ENCODE measurements around the gene BBIP1. TPM values are rescaled to one million over a fixed set of nuclear protein-coding genes. Genes with fewer than 3 reads are reported as not detected.

BBIP1 gene
- polyA plus RNA-seq, 3 donors: 16.2 to 41.1 (median 26.6) TPM

GRCh38 chr10:110957606-110958005, 38.6 kb upstream of the BBIP1 start:
- WGBS (ENCODE audit: insufficient coverage): no CpG with 5 or more reads among the region's 1 CpG
- Histone ChIP-seq H3K4me3 (replicated peaks in 1 of 3; ENCODE audit: low read depth in 2 of 3, low read length in 3 of 3) (no peak overlapping the region), H3K4me1 (ENCODE audit: control insufficient read depth in 1 of 2, insufficient read depth in 2 of 2, low read length in 2 of 2) (no peaks in the 10 kb centered on the region), H3K9me3 (replicated peaks in 1 of 2; ENCODE audit: control insufficient read depth in 1 of 2, insufficient read depth in 1 of 2, low read length in 2 of 2) (no peaks in the 10 kb centered on the region), H3K36me3 (replicated peaks in 1 of 2; ENCODE audit: control insufficient read depth in 1 of 2, insufficient read depth in 2 of 2, low read length in 2 of 2) (peaks cover 0 to 2% of the 10 kb centered on the region in 2 donors), H3K9ac (ENCODE audit: insufficient read depth, low read length, poor library complexity, severe bottlenecking) (no peak overlapping the region), H4K20me1 (ENCODE audit: insufficient read depth, low read length) (peaks cover 98% of the 10 kb centered on the region), H3K27me3 (ENCODE audit: control insufficient read depth in 2 of 2, insufficient read depth in 2 of 2, low read length in 2 of 2) (no peaks in the 10 kb centered on the region), H3K4me2 (replicated peaks; ENCODE audit: extremely low read depth, low read length, poor library complexity, severe bottlenecking) (no peak overlapping the region), H3K79me2 (ENCODE audit: insufficient read depth, low read length) (peaks cover 99% of the 10 kb centered on the region), H2AFZ (ENCODE audit: insufficient read depth, low read depth, low read length, poor library complexity, severe bottlenecking) (no peak overlapping the region), H3K27ac (ENCODE audit: low read depth in 1 of 2, low read length in 2 of 2) (no peak overlapping the region)
- no peak for DNase-seq
- H3K4me3 Mint-ChIP-seq: no peak overlapping the region
- peak overlapping the region in 1 of 7 donors; percentile 61 for H3K27ac Mint-ChIP-seq
- peaks cover 20% of the 10 kb centered on the region for H3K4me1 Mint-ChIP-seq
- intact Hi-C loops (cut with micrococcal nuclease): no loop called here
- H3K27me3 Mint-ChIP-seq (ENCODE audit: low read depth in 3 of 3): no peaks in the 10 kb centered on the region
- H3K36me3 Mint-ChIP-seq: peaks cover 3 to 5% of the 10 kb centered on the region in 2 donors
- no peak for TF ChIP-seq CTCF (IDR thresholded peaks at IDR 0.05)
- no peaks in the 10 kb centered on the region for H3K9me3 Mint-ChIP-seq

DNA sequence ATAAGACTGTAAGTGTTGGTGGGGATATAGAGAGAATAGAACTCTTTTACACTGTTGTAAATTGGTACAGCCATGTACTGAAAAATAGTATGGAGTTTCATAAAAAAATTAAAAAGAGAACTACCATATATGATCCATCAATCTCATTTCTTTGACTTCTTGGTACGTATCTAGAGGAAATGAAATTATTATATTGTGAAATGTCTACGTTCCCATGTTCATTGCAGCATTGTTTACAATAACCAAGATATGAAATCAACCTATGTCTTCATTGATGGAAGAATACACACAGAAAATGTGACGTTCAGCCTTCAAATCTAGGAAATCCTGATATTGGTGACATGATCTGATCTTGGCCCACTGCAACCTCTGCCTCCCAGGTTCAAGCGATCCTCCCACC, 32.4 kb upstream of the BBIP1 start:
- H3K4me3 ChIP-seq (replicated peaks in 1 of 3; ENCODE audit: low read depth in 2 of 3, low read length in 3 of 3): no peak overlapping the region
- H4K20me1 ChIP-seq (ENCODE audit: insufficient read depth, low read length): peaks cover 99% of the 10 kb centered on the region
- peaks cover 0 to 14% of the 10 kb centered on the region in 2 donors for H3K4me1 ChIP-seq (ENCODE audit: control insufficient read depth in 1 of 2, insufficient read depth in 2 of 2, low read length in 2 of 2)
- no peaks in the 10 kb centered on the region for H3K27me3 ChIP-seq (ENCODE audit: control insufficient read depth in 2 of 2, insufficient read depth in 2 of 2, low read length in 2 of 2)
- H3K27ac ChIP-seq (ENCODE audit: low read depth in 1 of 2, low read length in 2 of 2): peak overlapping the region; percentile 13 to 33
- intact Hi-C loops (cut with micrococcal nuclease): no loop called here
- no peak overlapping the region for H3K9ac ChIP-seq (ENCODE audit: insufficient read depth, low read length, poor library complexity, severe bottlenecking)
- H3K36me3 ChIP-seq (replicated peaks in 1 of 2; ENCODE audit: control insufficient read depth in 1 of 2, insufficient read depth in 2 of 2, low read length in 2 of 2): peaks cover 0 to 25% of the 10 kb centered on the region in 2 donors
- H3K27me3 Mint-ChIP-seq (ENCODE audit: low read depth in 3 of 3): no peaks in the 10 kb centered on the region
- no peak overlapping the region for H3K4me3 Mint-ChIP-seq
- peak in 2 of 3 donors; percentile 7 to 11 for DNase-seq
- H3K4me1 Mint-ChIP-seq: peaks cover 21% of the 10 kb centered on the region
- peak overlapping the region in 6 of 7 donors; percentile 23 to 76 (median 38) for H3K27ac Mint-ChIP-seq
- peaks cover 0 to 2% (median 0%) of the 10 kb centered on the region in 7 donors for H3K9me3 Mint-ChIP-seq
- H3K4me2 ChIP-seq (replicated peaks; ENCODE audit: extremely low read depth, low read length, poor library complexity, severe bottlenecking): no peak overlapping the region
- no peak overlapping the region for H2AFZ ChIP-seq (ENCODE audit: insufficient read depth, low read depth, low read length, poor library complexity, severe bottlenecking)
- H3K79me2 ChIP-seq (ENCODE audit: insufficient read depth, low read length): peaks cover 99% of the 10 kb centered on the region
- no CpG with 5 or more reads among the region's 4 CpGs for WGBS (ENCODE audit: insufficient coverage)
- H3K9me3 ChIP-seq (replicated peaks in 1 of 2; ENCODE audit: control insufficient read depth in 1 of 2, insufficient read depth in 1 of 2, low read length in 2 of 2): no peaks in the 10 kb centered on the region
- H3K36me3 Mint-ChIP-seq: peaks cover 25 to 27% of the 10 kb centered on the region in 2 donors
- TF ChIP-seq CTCF (IDR thresholded peaks at IDR 0.05): no peak

Data from CD14-positive monocyte (primary cell).